Esophagus squamous epithelium (tissue), 5 donors: ENCODE data around the gene NLGN1. TPM values are rescaled to one million over a fixed set of nuclear protein-coding genes. Genes with fewer than 3 reads are reported as not detected.

ENCODE experiments used
- DNase-seq: peaks from one replicate; lab custom pipeline; 2025; lab: John Stamatoyannopoulos, UW
- H3K27ac ChIP-seq, 4 donors: fragments of 200-600 bp; sonication (generic); one replicate each; pipeline ENCODE4 v1.5.1; 2016 to 2019; ENCODE audit warnings: mild to moderate bottlenecking in 1 of 4
- H3K27me3 ChIP-seq, 4 donors: fragments of 200-600 bp; sonication (generic); 1 replicate in 3 of 4; 2 replicates in 1 of 4; pipeline versions ENCODE4 v1.5.1 to v1.6.0; 2017 to 2021; ENCODE audit warnings: antibody characterized with exemption in 1 of 4
- H3K36me3 ChIP-seq, 3 donors: fragments of 200-600 bp; sonication (generic); one replicate each; pipeline ENCODE4 v1.5.1; 2016 to 2019
- H3K4me1 ChIP-seq, 3 donors: fragments of 200-600 bp; sonication (generic); one replicate each; pipeline ENCODE4 v1.5.1; 2017 to 2019
- H3K4me3 ChIP-seq, 4 donors: fragments of 200-600 bp; sonication (generic); 1 replicate in 3 of 4; 2 replicates in 1 of 4; pipeline ENCODE4 v1.5.1; 2016 to 2019; ENCODE audit warnings: mild to moderate bottlenecking in 2 of 4, moderate library complexity in 1 of 4
- H3K9me3 ChIP-seq, 3 donors: fragments of 200-600 bp; sonication (generic); one replicate each; pipeline ENCODE4 v1.5.1; 2016 to 2019
- CTCF ChIP-seq, 6 experiments: fragments of 450-650 bp in 4 of 6; fragments of 200-600 bp in 2 of 6; sonication (generic) in 2 of 6; IDR thresholded peaks; one replicate each; pipeline ENCODE4 v1.5.1; 2016 to 2019; ENCODE audit warnings: antibody characterized with exemption in 6 of 6, mild to moderate bottlenecking in 4 of 6, moderate library complexity in 4 of 6
- POLR2A ChIP-seq, 4 donors: fragments of 450-650 bp; IDR thresholded peaks; one replicate each; pipeline ENCODE4 v1.6.1; 2017; ENCODE audit warnings: antibody characterized with exemption in 4 of 4, mild to moderate bottlenecking in 4 of 4, moderate library complexity in 3 of 4
- WGBS, 2 donors: methylation state at CpG; one replicate each; pipeline ENCODE4 v1.1.5; 2018; 5-methylcytosine and 5-hydroxymethylcytosine counted together
- intact Hi-C: fragments of 100-400 bp; cut with DNase I; formaldehyde crosslinking; loops from one replicate; pipeline ENCODE4 v1.15.0; 2022
- total RNA-seq, 4 donors: library from RNA; depleted of rRNA; stranded (reverse); fragments of >200 nt; gene quantifications; one replicate each; pipeline ENCODE4 v1.1.0, GENCODE V29; 2016
- donor health status: DM: yes; HTN: yes; CAD: no.

The NLGN1 gene
- total RNA-seq, 4 donors from 2014 or later: 0.34 to 12.6 (median 2.9) TPM

DNA sequence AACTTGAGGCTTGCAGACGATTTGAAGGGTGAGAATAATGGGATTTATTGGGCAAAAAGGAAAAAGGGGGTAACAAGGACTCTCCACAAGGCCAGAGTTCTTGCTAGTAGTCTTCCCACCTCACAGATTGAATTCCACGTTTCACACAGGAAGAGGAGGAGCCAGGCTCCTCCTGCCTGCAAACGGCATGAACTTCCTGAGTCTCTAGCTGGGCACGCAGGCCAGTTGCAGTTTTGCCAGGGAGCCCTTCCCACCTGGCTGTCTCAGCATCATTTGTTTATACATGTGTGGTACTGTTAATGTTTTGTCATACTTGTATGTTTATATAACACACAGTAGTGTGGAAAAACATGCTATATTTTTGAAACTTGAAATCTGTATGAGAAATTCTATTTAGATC lies 155.0 kb downstream of the NLGN1 start:
- Histone ChIP-seq H3K9me3 (no peaks in the 10 kb centered on the region), H3K4me3 (no peak overlapping the region), H3K27me3 (no peaks in the 10 kb centered on the region), H3K27ac (no peak overlapping the region), H3K4me1 (no peaks in the 10 kb centered on the region), H3K36me3 (no peaks in the 10 kb centered on the region)
- DNase-seq: no peak
- 34 to 39% methylated on average over 4 of the region's 4 CpGs for WGBS, 2 donors
- TF ChIP-seq POLR2A (IDR thresholded peaks at IDR 0.05): no peak
- no peak for TF ChIP-seq CTCF (IDR thresholded peaks at IDR 0.05)
- intact Hi-C loops: no loop called here

DNA sequence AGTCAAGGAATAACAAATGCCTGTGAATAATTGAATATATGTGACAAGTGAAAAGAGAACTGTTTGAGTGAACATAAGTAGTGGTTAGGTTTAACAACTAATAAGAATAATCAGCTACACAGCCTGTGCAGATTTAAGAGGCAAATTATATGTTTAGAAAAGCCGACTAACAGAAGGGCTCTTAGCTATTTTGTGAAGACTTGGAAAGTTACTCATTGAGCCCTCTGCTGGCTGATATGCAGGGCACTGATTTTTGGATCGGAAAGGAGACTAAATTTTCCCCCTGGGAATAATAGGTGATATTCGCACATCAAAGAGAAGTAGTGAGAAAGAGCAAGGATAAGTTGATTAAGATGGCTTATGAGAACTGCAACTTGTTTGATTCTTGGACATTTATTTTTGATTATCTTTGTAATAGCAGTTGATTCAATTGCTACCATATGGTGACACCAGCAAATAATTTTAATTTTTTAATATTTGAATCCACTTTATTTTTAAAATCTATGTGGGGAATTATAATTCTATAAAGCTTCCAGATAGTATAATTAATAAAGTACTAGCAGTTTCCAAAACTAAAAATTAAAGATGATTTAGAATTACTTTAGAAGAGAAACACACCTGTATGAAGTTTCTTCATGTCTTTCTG lies 156.2 kb downstream of the NLGN1 start:
- H3K27ac ChIP-seq: no peak overlapping the region
- no peak for TF ChIP-seq POLR2A (IDR thresholded peaks at IDR 0.05)
- TF ChIP-seq CTCF (IDR thresholded peaks at IDR 0.05): peak in 5 of 6 experiments; percentile 21 to 56 (median 43)
- 9 to 10% methylated on average over 3 of the region's 3 CpGs for WGBS, 2 donors
- no peaks in the 10 kb centered on the region for H3K27me3 ChIP-seq
- no peaks in the 10 kb centered on the region for H3K4me1 ChIP-seq
- no peaks in the 10 kb centered on the region for H3K9me3 ChIP-seq
- DNase-seq: no peak
- H3K4me3 ChIP-seq: no peak overlapping the region
- intact Hi-C loops: no loop called here
- no peaks in the 10 kb centered on the region for H3K36me3 ChIP-seq

- intact Hi-C loops: no loop called here
These were observed 159.0 kb downstream of the NLGN1 start for GRCh38 chr3:173556546-173556945.

DNA sequence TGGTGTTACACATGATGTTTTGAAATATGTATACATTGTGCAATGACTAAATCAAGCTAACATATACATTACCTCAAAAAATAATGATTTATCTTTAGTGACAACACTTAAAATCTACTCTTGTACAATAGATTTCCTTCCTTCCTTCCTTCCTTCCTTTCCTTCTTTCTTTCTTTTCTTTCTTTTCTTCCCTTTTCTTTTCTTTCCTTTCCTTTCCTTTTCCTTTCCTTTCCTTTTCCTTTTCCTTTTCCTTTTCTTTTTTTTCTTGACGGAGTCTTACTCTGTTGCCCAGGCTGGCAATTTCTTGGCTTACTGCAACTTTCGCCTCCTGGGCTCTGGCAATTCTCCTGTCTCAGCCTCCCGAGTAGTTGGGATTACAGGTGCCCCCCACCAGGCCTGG lies 170.5 kb downstream of the NLGN1 start:
- WGBS, 2 donors: 80% methylated on average over 1 to 3 of the region's 3 CpGs
- no peak for DNase-seq
- H3K4me3 ChIP-seq: no peak overlapping the region
- no peaks in the 10 kb centered on the region for H3K27me3 ChIP-seq
- intact Hi-C loops: no loop called here
- H3K4me1 ChIP-seq: no peaks in the 10 kb centered on the region
- no peaks in the 10 kb centered on the region for H3K9me3 ChIP-seq
- TF ChIP-seq POLR2A (IDR thresholded peaks at IDR 0.05): no peak
- no peak for TF ChIP-seq CTCF (IDR thresholded peaks at IDR 0.05)
- no peaks in the 10 kb centered on the region for H3K36me3 ChIP-seq
- H3K27ac ChIP-seq: no peak overlapping the region

More at GRCh38 chr3:173556546-173556945, 159.0 kb downstream of the NLGN1 start:
- H3K36me3 ChIP-seq: no peaks in the 10 kb centered on the region
- H3K27ac ChIP-seq: no peak overlapping the region
- 52 to 60% methylated on average over 2 of the region's 2 CpGs for WGBS, 2 donors
- no peak overlapping the region for H3K4me3 ChIP-seq
- H3K9me3 ChIP-seq: no peaks in the 10 kb centered on the region
- no peaks in the 10 kb centered on the region for H3K27me3 ChIP-seq
- TF ChIP-seq CTCF (IDR thresholded peaks at IDR 0.05) (no peak), POLR2A (IDR thresholded peaks at IDR 0.05) (no peak)
- no peaks in the 10 kb centered on the region for H3K4me1 ChIP-seq
- no peak for DNase-seq

GRCh38 chr3:173568623-173569022 lies 171.1 kb downstream of the NLGN1 start:
- H3K36me3 ChIP-seq: no peaks in the 10 kb centered on the region
- intact Hi-C loops: no loop called here
- H3K4me1 ChIP-seq: no peaks in the 10 kb centered on the region
- no peak for DNase-seq
- 90 to 91% methylated on average over 12 to 14 of the region's 14 CpGs for WGBS, 2 donors
- H3K27me3 ChIP-seq: no peaks in the 10 kb centered on the region
- no peak overlapping the region for H3K27ac ChIP-seq
- H3K9me3 ChIP-seq: no peaks in the 10 kb centered on the region
- no peak overlapping the region for H3K4me3 ChIP-seq
- TF ChIP-seq POLR2A (IDR thresholded peaks at IDR 0.05) (no peak), CTCF (IDR thresholded peaks at IDR 0.05) (no peak)
